ENCODE results near the gene NDUFS7.

NDUFS7 gene

GRCh38 chr19:1374250-1374577, 9.5 kb upstream of the NDUFS7 start:
- TF ChIP-seq CTCF (IDR thresholded peaks at IDR 0.05) (no peak), ZFX (IDR thresholded peaks at IDR 0.05; ENCODE audit: borderline replicate concordance) (no peak)
- H3K27ac ChIP-seq: no peak overlapping the region

DNA sequence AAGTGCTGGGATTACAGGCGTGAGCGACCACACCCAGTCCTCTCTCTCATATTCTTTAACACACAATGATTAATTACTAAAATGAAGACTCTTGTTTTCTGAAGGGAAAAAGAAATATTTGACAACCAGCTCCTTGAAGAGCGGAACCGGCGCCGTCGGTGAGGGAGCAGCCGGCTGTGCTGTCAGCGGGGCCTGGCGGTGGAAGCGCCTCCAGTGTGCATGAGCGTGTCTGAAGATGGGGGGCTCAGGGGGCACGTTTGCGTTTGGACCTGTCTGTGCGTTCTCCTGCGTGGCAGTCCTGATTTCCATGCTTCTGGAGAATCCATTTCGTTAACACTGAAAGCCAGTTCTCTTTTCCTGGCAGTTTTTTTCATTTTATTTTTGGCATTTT, 7.3 kb upstream of the NDUFS7 start:
- no peak overlapping the region for H3K27ac ChIP-seq
- TF ChIP-seq ZFX (IDR thresholded peaks at IDR 0.05; ENCODE audit: borderline replicate concordance) (no peak), CTCF (IDR thresholded peaks at IDR 0.05) (no peak)

GRCh38 chr19:1377176-1377964, 6.3 kb upstream of the NDUFS7 start:
- no peak overlapping the region for H3K27ac ChIP-seq
- TF ChIP-seq ZFX (IDR thresholded peaks at IDR 0.05; ENCODE audit: borderline replicate concordance): no peak
- no peak for TF ChIP-seq CTCF (IDR thresholded peaks at IDR 0.05)

DNA sequence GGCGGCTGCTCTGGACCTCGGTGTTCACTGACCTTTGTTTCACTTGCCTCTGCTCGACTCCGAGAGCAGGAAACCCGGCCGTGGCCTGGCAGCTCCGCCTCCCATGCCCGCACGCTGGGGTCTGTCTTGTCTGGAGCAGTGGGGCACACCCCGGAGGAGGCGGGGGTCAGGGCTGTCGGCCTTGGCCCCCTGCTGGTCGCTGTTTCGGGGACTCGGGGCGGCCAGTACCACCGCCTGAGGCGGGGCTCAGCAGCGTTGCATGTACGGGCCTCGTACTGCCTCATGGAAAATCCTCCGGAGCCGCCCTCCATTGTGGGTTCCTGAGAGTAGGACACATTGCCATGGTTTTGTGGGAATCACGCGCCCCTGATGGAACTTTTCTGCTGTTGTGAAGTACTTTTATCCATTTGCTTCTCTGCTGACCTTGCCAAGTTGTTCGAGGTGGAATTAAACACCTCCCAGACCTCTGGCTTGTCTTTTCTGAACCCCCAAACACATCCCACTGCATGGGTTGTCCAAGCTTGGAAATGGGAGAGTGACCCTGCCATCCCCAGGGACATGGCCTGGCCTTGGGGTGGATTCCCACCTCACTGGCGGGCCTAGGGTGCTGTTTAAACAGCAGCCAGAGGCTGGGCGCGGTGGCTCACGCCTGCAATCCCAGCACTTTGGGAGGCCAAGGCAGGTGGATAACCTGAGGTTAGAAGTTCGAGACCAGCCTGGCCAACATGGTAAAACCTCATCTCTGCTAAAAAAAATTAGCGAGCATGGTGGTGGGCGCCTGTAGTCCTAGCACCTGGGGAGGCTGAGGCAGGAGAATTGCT, 5.5 kb upstream of the NDUFS7 start:
- TF ChIP-seq CTCF (IDR thresholded peaks at IDR 0.05): no peak
- TF ChIP-seq ZFX (IDR thresholded peaks at IDR 0.05; ENCODE audit: borderline replicate concordance): no peak
- H3K27ac ChIP-seq: no peak overlapping the region

- no peak for TF ChIP-seq CTCF (IDR thresholded peaks at IDR 0.05)
- no peak for TF ChIP-seq ZFX (IDR thresholded peaks at IDR 0.05; ENCODE audit: borderline replicate concordance)
- no peak overlapping the region for H3K27ac ChIP-seq
Measured at GRCh38 chr19:1379126-1379905, 4.4 kb upstream of the NDUFS7 start.

DNA sequence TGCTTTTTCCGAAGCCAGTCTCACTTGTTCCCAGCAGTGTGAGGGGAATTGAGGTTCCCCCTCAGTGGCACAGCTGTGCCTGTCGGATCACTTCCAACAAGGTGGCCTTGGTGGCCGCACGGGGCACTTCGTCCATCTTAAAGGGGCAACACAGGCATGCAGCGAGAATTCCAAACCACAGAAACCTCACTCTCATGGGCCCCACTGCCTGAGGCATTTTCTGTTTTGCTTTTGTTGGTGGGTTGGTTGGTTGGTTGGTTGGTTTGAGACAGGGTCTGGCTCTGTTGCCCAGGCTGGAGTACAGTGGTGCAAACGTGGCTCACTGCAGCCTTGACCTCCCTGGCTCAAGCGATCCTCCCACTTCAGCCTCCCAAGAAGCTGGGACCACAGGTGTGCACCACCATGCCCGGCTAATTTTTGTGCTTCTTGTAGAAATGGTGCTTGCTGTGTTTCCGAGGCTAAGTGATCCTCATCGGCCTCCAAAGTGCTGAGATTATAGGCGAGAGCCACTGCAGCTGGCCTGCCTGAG, 3.7 kb upstream of the NDUFS7 start:
- H3K27ac ChIP-seq: no peak overlapping the region
- TF ChIP-seq CTCF (IDR thresholded peaks at IDR 0.05): no peak
- no peak for TF ChIP-seq ZFX (IDR thresholded peaks at IDR 0.05; ENCODE audit: borderline replicate concordance)

Data from 22Rv1 (cell line).